Trophoblast cell (in vitro differentiated cells and primary cell): ENCODE data around the gene CREB5.

Experiments
- DNase-seq, 2 donors: peaks; one replicate each; pipeline ENCODE4 v3.0.0-alpha.2; 2016
- H2AFZ ChIP-seq: 2 replicates; pipeline ENCODE4 v1.6.1; 2013; ENCODE audit warnings: low read length, moderate library complexity, mild to moderate bottlenecking; ENCODE audit not compliant: insufficient read depth, poor library complexity
- H2AK5ac ChIP-seq: 2 replicates; pipeline ENCODE4 v1.6.1; 2013; ENCODE audit warnings: mild to moderate bottlenecking, low read length
- H2BK120ac ChIP-seq: 2 replicates; pipeline ENCODE4 v1.6.1; 2013; ENCODE audit warnings: low read length, mild to moderate bottlenecking, moderate library complexity; ENCODE audit not compliant: insufficient read depth, poor library complexity
- H2BK12ac ChIP-seq: 2 replicates; pipeline ENCODE4 v1.6.1; 2013; ENCODE audit warnings: mild to moderate bottlenecking, low read length, moderate library complexity
- H2BK5ac ChIP-seq: 2 replicates; pipeline ENCODE4 v1.6.1; 2013; ENCODE audit warnings: low read length, low read depth, moderate library complexity, mild to moderate bottlenecking; ENCODE audit not compliant: poor library complexity
- H3K14ac ChIP-seq: 2 replicates; pipeline ENCODE4 v1.6.1; 2013; ENCODE audit warnings: mild to moderate bottlenecking, low read length
- H3K18ac ChIP-seq: 2 replicates; pipeline ENCODE4 v1.6.1; 2013; ENCODE audit warnings: mild to moderate bottlenecking, low read length
- H3K23ac ChIP-seq: 2 replicates; pipeline ENCODE4 v1.6.1; 2013; ENCODE audit warnings: low read length
- H3K27ac ChIP-seq: 2 replicates; pipeline ENCODE4 v1.5.1; 2013; ENCODE audit warnings: low read depth, mild to moderate bottlenecking, inconsistent platforms, low read length, moderate library complexity
- H3K27me3 ChIP-seq: 2 replicates; pipeline ENCODE4 v1.6.1; 2013; ENCODE audit warnings: inconsistent platforms, mild to moderate bottlenecking, low read length, moderate library complexity; ENCODE audit not compliant: insufficient read depth
- H3K36me3 ChIP-seq, 2 experiments: 1 replicate in 1 of 2; 2 replicates in 1 of 2; pipeline ENCODE4 v1.6.1; 2013; ENCODE audit warnings: low read length in 2 of 2, mild to moderate bottlenecking in 2 of 2, moderate library complexity in 1 of 2; ENCODE audit not compliant: insufficient read depth in 2 of 2, control insufficient read depth in 1 of 2
- H3K4ac ChIP-seq: 2 replicates; pipeline ENCODE4 v1.6.1; 2013; ENCODE audit warnings: low read depth, mild to moderate bottlenecking, low read length, moderate library complexity
- H3K4me1 ChIP-seq, 2 experiments: 1 replicate in 1 of 2; 2 replicates in 1 of 2; pipeline ENCODE4 v1.6.1; 2013; ENCODE audit warnings: low read length in 2 of 2, mild to moderate bottlenecking in 2 of 2, moderate library complexity in 1 of 2; ENCODE audit not compliant: insufficient read depth in 2 of 2, control insufficient read depth in 1 of 2
- H3K4me2 ChIP-seq: 2 replicates; pipeline ENCODE4 v1.6.1; 2013; ENCODE audit warnings: inconsistent platforms, mild to moderate bottlenecking, low read length, moderate library complexity
- H3K4me3 ChIP-seq: 2 replicates; pipeline ENCODE4 v1.5.1; 2013; ENCODE audit warnings: mild to moderate bottlenecking, low read depth, low read length, inconsistent platforms
- H3K79me1 ChIP-seq: one replicate; pipeline ENCODE4 v1.6.1; 2013; ENCODE audit warnings: low read length
- H3K79me2 ChIP-seq: 2 replicates; pipeline ENCODE4 v1.6.1; 2013; ENCODE audit warnings: low read length, mild to moderate bottlenecking; ENCODE audit not compliant: control insufficient read depth, insufficient read depth, poor library complexity
- H3K9ac ChIP-seq: 2 replicates; pipeline ENCODE4 v1.6.1; 2013; ENCODE audit warnings: mild to moderate bottlenecking, low read length
- H3K9me3 ChIP-seq: 2 replicates; pipeline ENCODE4 v1.6.1; 2013; ENCODE audit warnings: low read depth, mild to moderate bottlenecking, control low read depth, inconsistent platforms, low read length; ENCODE audit not compliant: insufficient read depth
- H4K12ac ChIP-seq: 2 replicates; pipeline ENCODE4 v1.6.1; 2013; ENCODE audit warnings: low read depth, mild to moderate bottlenecking, low read length, moderate library complexity
- H4K8ac ChIP-seq: 2 replicates; pipeline ENCODE4 v1.6.1; 2013; ENCODE audit warnings: low read depth, mild to moderate bottlenecking, low read length, moderate library complexity
- H4K91ac ChIP-seq: one replicate; pipeline ENCODE4 v1.6.1; 2013; ENCODE audit warnings: low read depth, mild to moderate bottlenecking, low read length, moderate library complexity
- WGBS: extraction: QIAGEN DNeasy Blood & Tissue Kit; methylation state at CpG from one replicate; pipeline ENCODE4 v1.1.7; 2013; ENCODE audit warnings: missing lambda C conversion rate; ENCODE audit not compliant: insufficient read length, insufficient coverage; ENCODE audit errors: extremely low coverage; 5-methylcytosine and 5-hydroxymethylcytosine counted together

CREB5 gene

DNA sequence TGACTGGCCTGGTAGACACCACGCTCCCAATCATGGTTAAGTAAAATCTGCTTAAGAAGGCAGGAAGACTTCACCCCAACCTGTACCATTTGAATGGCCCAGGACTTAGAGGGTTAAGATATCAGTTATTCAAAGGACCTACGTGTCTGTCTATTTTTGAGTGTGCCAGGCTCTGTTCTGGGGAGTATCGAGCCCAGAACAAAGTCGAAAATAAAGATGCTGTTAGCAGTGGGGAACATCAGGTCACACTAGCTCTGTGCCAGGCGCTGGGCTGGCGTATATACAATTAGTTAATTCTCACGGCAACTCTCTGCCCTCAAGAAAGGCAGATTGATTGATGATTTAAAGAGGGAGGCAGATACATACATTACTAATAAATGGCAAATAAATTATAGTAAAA, 40.5 kb upstream of the CREB5 start:
- Histone ChIP-seq H3K27ac (no peak overlapping the region), H3K79me2 (no peaks in the 10 kb centered on the region), H3K9me3 (no peaks in the 10 kb centered on the region), H3K79me1 (no peaks in the 10 kb centered on the region), H3K9ac (no peak overlapping the region), H2BK5ac (no peak overlapping the region), H4K8ac (no peak overlapping the region), H2BK12ac (no peak overlapping the region), H3K27me3 (no peaks in the 10 kb centered on the region), H2AK5ac (no peak overlapping the region), H3K23ac (no peak overlapping the region), H3K4ac (no peak overlapping the region), H3K4me2 (no peak overlapping the region), H3K14ac (no peak overlapping the region), H3K4me1 (no peaks in the 10 kb centered on the region), H2AFZ (no peak overlapping the region), H4K12ac (no peak overlapping the region), H3K36me3 (no peaks in the 10 kb centered on the region), H4K91ac (no peak overlapping the region), H3K18ac (no peak overlapping the region), H3K4me3 (no peak overlapping the region), H2BK120ac (no peak overlapping the region)
- WGBS, result no CpG with 5 or more reads among the region's 7 CpGs
- no peak for DNase-seq

GRCh38 chr7:28373990-28374389, 38.3 kb upstream of the CREB5 start:
- Histone ChIP-seq H3K14ac (no peak overlapping the region), H3K79me1 (no peaks in the 10 kb centered on the region), H3K4ac (no peak overlapping the region), H4K8ac (no peak overlapping the region), H4K12ac (no peak overlapping the region), H2BK5ac (no peak overlapping the region), H4K91ac (no peak overlapping the region), H2BK12ac (no peak overlapping the region), H2AFZ (no peak overlapping the region), H3K79me2 (no peaks in the 10 kb centered on the region), H3K4me1 (no peaks in the 10 kb centered on the region), H2BK120ac (no peak overlapping the region), H3K9ac (no peak overlapping the region), H3K9me3 (no peaks in the 10 kb centered on the region), H3K27me3 (no peaks in the 10 kb centered on the region), H3K4me2 (no peak overlapping the region), H3K23ac (no peak overlapping the region), H3K36me3 (no peaks in the 10 kb centered on the region), H3K27ac (no peak overlapping the region), H3K18ac (no peak overlapping the region), H2AK5ac (no peak overlapping the region), H3K4me3 (no peak overlapping the region)
- DNase-seq, result peak in 1 of 2 donors; percentile 42
- no CpG with 5 or more reads among the region's 3 CpGs for WGBS

DNA sequence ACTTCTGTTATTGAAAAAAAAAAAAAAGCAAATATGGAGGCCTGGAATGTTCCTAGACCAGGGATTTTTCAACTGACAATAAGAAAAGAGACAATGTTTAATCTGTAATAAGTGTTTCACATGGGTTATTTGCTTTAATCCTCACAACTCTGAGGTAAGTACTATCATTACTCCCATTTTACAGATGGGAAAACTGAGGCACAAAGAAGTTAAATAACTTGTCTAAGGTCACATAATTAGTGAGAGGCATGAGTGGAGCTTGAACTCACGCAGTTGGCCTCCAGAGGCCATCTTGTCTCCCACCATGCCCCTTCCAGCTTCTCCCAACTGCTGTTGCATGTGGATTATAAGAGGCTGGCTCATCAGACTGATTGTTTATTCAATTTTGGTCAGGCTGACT, 36.6 kb upstream of the CREB5 start:
- Histone ChIP-seq H3K27ac (no peak overlapping the region), H2AFZ (no peak overlapping the region), H2BK5ac (no peak overlapping the region), H2AK5ac (no peak overlapping the region), H3K36me3 (no peaks in the 10 kb centered on the region), H4K8ac (no peak overlapping the region), H3K4me3 (no peak overlapping the region), H3K23ac (no peak overlapping the region), H3K4me2 (no peak overlapping the region), H3K9me3 (no peaks in the 10 kb centered on the region), H3K4ac (no peak overlapping the region), H3K4me1 (no peaks in the 10 kb centered on the region), H3K79me2 (no peaks in the 10 kb centered on the region), H3K14ac (no peak overlapping the region), H4K91ac (no peak overlapping the region), H4K12ac (no peak overlapping the region), H2BK120ac (no peak overlapping the region), H3K9ac (no peak overlapping the region), H3K79me1 (no peaks in the 10 kb centered on the region), H2BK12ac (no peak overlapping the region), H3K27me3 (no peaks in the 10 kb centered on the region), H3K18ac (no peak overlapping the region)
- no CpG with 5 or more reads among the region's 1 CpG for WGBS
- DNase-seq, result no peak

GRCh38 chr7:28376634-28377033, 35.7 kb upstream of the CREB5 start:
- H3K27ac ChIP-seq, result no peak overlapping the region
- H4K8ac ChIP-seq, result no peak overlapping the region
- H2AK5ac ChIP-seq, result no peak overlapping the region
- no peaks in the 10 kb centered on the region for H3K4me1 ChIP-seq
- H3K23ac ChIP-seq, result no peak overlapping the region
- no peak overlapping the region for H2BK120ac ChIP-seq
- DNase-seq, result no peak
- no peak overlapping the region for H3K14ac ChIP-seq
- H3K4me2 ChIP-seq, result no peak overlapping the region
- WGBS, result no CpG with 5 or more reads among the region's 2 CpGs
- no peak overlapping the region for H3K4ac ChIP-seq
- H3K79me1 ChIP-seq, result no peaks in the 10 kb centered on the region
- H2BK12ac ChIP-seq, result no peak overlapping the region
- H3K79me2 ChIP-seq, result no peaks in the 10 kb centered on the region
- H2BK5ac ChIP-seq, result no peak overlapping the region
- no peak overlapping the region for H4K91ac ChIP-seq
- H3K9me3 ChIP-seq, result no peaks in the 10 kb centered on the region
- H3K18ac ChIP-seq, result no peak overlapping the region
- no peak overlapping the region for H2AFZ ChIP-seq
- no peaks in the 10 kb centered on the region for H3K36me3 ChIP-seq
- no peak overlapping the region for H3K9ac ChIP-seq
- H4K12ac ChIP-seq, result no peak overlapping the region
- no peak overlapping the region for H3K4me3 ChIP-seq
- no peaks in the 10 kb centered on the region for H3K27me3 ChIP-seq
